HepG2 (cell line): ENCODE data around the gene CBX6. TPM values are rescaled to one million over a fixed set of nuclear protein-coding genes. Genes with fewer than 3 reads are reported as not detected.

Source experiments
- AKAP8 ChIP-seq: sonication (generic); formaldehyde crosslinking; IDR thresholded peaks from 2 replicates; pipeline ENCODE4 v1.5.1; 2020; ENCODE audit warnings: mild to moderate bottlenecking, missing genetic modification reagents
- CAMTA2 ChIP-seq: sonication (generic); formaldehyde crosslinking; IDR thresholded peaks from 2 replicates; pipeline ENCODE4 v1.4.0; 2020; ENCODE audit warnings: mild to moderate bottlenecking, missing genetic modification reagents, borderline replicate concordance
- CEBPB ChIP-seq: IDR thresholded peaks from 2 replicates; pipeline ENCODE4 v1.6.1; 2011; ENCODE audit warnings: low read depth, low read length, improper control_type of control experiment, borderline replicate concordance
- EEA1 ChIP-seq: sonication (generic); formaldehyde crosslinking; IDR thresholded peaks from 2 replicates; pipeline ENCODE4 v1.5.1; 2020; ENCODE audit warnings: mild to moderate bottlenecking, missing genetic modification reagents, borderline replicate concordance
- FOXO1 ChIP-seq: sonication (generic); formaldehyde crosslinking; IDR thresholded peaks from 2 replicates; pipeline ENCODE4 v1.4.0; 2020; ENCODE audit warnings: missing genetic modification reagents
- GATAD2A ChIP-seq: IDR thresholded peaks from 2 replicates; pipeline ENCODE4 v1.6.1; 2016
- HMGA1 ChIP-seq: sonication (generic); formaldehyde crosslinking; conservative IDR thresholded peaks from 2 replicates; pipeline ENCODE4 v1.4.0; 2020; ENCODE audit warnings: missing genetic modification reagents
- MED1 ChIP-seq: sonication (generic); formaldehyde crosslinking; IDR thresholded peaks from 2 replicates; pipeline ENCODE4 v1.4.0; 2020; ENCODE audit warnings: missing genetic modification reagents
- XRCC5 ChIP-seq: fragments of 200-400 bp; formaldehyde crosslinking; optimal IDR thresholded peaks from 2 replicates; pipeline ENCODE3; 2017; ENCODE audit warnings: mild to moderate bottlenecking, low read length
- ZFP1 ChIP-seq: IDR thresholded peaks from 2 replicates; pipeline ENCODE4 v1.6.1; 2016
- ZNF343 ChIP-seq: sonication (generic); formaldehyde crosslinking; IDR thresholded peaks from 2 replicates; pipeline ENCODE4 v1.4.0; 2020; ENCODE audit warnings: mild to moderate bottlenecking, missing genetic modification reagents
- ZNF607 ChIP-seq: sonication (generic); formaldehyde crosslinking; IDR thresholded peaks from 2 replicates; pipeline ENCODE4 v1.5.1; 2020; ENCODE audit warnings: missing genetic modification reagents, mild to moderate bottlenecking, borderline replicate concordance
- ZNF709 ChIP-seq: sonication (generic); formaldehyde crosslinking; IDR thresholded peaks from 2 replicates; pipeline ENCODE4 v1.5.0; 2020; ENCODE audit warnings: mild to moderate bottlenecking, missing genetic modification reagents
- ZNF737 ChIP-seq: sonication (generic); formaldehyde crosslinking; IDR thresholded peaks from 2 replicates; pipeline ENCODE4 v1.5.0; 2020; ENCODE audit warnings: missing genetic modification reagents, mild to moderate bottlenecking, borderline replicate concordance
- ZNF777 ChIP-seq: sonication (generic); formaldehyde crosslinking; IDR thresholded peaks from 2 replicates; pipeline ENCODE4 v1.4.0; 2020; ENCODE audit warnings: missing genetic modification reagents
- ZNF878 ChIP-seq: sonication (generic); formaldehyde crosslinking; IDR thresholded peaks from 2 replicates; pipeline ENCODE4 v1.8.1; 2023; ENCODE audit warnings: mild to moderate bottlenecking, missing genetic modification reagents, moderate library complexity
- polyA plus RNA-seq, 8 experiments: library from polyadenylated mRNA; depleted of rRNA in 3 of 8; stranded (reverse) in 7 of 8; unstranded in 1 of 8; fragments of >200 nt; fragmentation: Illumina TruSeq in 4 of 8; extraction: Trizol in 4 of 8; gene quantifications; 2 replicates each; pipeline versions ENCODE4 v1.2.1 to v1.2.3, GENCODE V29; 2011 to 2016; ENCODE audit warnings: low read depth in 4 of 8, missing spikeins in 1 of 8, mixed read lengths in 1 of 8; ENCODE audit not compliant: insufficient read depth in 1 of 8
- total RNA-seq, 5 experiments: library from RNA; depleted of rRNA; stranded (reverse); fragments of >200 nt; fragmentation: Illumina TruSeq; extraction: Trizol; gene quantifications; 2 replicates each; pipeline ENCODE4 v1.2.3, GENCODE V29; 2016; ENCODE audit warnings: low read depth in 1 of 5
- TF ChIP-seq, protein P1 (sequence below): sonication (generic); formaldehyde crosslinking; IDR thresholded peaks from 2 replicates; pipeline ENCODE4 v1.4.0; 2020; ENCODE audit warnings: missing genetic modification reagents
- TF ChIP-seq, protein P2 (sequence below): IDR thresholded peaks from 2 replicates; pipeline ENCODE4 v1.6.1; 2012; ENCODE audit warnings: low read length, improper control_type of control experiment
- TF ChIP-seq, protein P3 (sequence below): IDR thresholded peaks from 2 replicates; pipeline ENCODE4 v1.6.1; 2016
- TF ChIP-seq, protein P4 (sequence below): sonication (generic); formaldehyde crosslinking; IDR thresholded peaks from 2 replicates; pipeline ENCODE4 v1.4.0; 2020; ENCODE audit warnings: low read depth, mild to moderate bottlenecking, missing genetic modification reagents
- TF ChIP-seq, protein P5 (sequence below): sonication (generic); formaldehyde crosslinking; IDR thresholded peaks from 2 replicates; pipeline ENCODE4 v1.8.1; 2022; ENCODE audit warnings: mild to moderate bottlenecking, missing genetic modification reagents

Gene CBX6
- total and polyA plus RNA-seq, 2 of the 13 experiments (the other 11 are each of a cell fraction or from before 2014, with no cell fraction given), result 1.7 to 6.5 TPM

DNA sequence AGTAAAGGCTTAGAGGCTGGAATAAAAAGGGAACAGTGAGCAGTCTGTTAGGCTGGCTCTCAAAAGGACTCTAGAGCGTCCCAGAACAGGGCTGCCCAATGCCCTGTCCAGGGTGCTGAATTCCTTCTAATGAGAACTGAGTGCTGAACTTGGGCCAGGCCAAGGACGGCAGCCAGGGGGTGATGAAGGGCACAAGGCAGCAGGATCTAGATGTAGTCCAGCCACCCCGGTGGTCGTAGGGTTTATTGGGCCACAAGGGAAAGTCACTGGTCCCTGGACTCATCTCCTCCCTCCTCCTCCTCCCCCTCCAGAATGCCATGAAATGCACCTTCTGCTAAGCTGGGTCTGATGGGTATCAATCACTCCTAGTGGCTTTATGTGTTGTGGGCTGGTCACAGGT lies 47.4 kb downstream of the CBX6 start (continued):
- TF ChIP-seq, protein P1, sequence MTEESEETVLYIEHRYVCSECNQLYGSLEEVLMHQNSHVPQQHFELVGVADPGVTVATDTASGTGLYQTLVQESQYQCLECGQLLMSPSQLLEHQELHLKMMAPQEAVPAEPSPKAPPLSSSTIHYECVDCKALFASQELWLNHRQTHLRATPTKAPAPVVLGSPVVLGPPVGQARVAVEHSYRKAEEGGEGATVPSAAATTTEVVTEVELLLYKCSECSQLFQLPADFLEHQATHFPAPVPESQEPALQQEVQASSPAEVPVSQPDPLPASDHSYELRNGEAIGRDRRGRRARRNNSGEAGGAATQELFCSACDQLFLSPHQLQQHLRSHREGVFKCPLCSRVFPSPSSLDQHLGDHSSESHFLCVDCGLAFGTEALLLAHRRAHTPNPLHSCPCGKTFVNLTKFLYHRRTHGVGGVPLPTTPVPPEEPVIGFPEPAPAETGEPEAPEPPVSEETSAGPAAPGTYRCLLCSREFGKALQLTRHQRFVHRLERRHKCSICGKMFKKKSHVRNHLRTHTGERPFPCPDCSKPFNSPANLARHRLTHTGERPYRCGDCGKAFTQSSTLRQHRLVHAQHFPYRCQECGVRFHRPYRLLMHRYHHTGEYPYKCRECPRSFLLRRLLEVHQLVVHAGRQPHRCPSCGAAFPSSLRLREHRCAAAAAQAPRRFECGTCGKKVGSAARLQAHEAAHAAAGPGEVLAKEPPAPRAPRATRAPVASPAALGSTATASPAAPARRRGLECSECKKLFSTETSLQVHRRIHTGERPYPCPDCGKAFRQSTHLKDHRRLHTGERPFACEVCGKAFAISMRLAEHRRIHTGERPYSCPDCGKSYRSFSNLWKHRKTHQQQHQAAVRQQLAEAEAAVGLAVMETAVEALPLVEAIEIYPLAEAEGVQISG (CRISPR knock-in tag), result peak; percentile 55; the same call in 1 of the 2 replicates
- TF ChIP-seq, protein P2, sequence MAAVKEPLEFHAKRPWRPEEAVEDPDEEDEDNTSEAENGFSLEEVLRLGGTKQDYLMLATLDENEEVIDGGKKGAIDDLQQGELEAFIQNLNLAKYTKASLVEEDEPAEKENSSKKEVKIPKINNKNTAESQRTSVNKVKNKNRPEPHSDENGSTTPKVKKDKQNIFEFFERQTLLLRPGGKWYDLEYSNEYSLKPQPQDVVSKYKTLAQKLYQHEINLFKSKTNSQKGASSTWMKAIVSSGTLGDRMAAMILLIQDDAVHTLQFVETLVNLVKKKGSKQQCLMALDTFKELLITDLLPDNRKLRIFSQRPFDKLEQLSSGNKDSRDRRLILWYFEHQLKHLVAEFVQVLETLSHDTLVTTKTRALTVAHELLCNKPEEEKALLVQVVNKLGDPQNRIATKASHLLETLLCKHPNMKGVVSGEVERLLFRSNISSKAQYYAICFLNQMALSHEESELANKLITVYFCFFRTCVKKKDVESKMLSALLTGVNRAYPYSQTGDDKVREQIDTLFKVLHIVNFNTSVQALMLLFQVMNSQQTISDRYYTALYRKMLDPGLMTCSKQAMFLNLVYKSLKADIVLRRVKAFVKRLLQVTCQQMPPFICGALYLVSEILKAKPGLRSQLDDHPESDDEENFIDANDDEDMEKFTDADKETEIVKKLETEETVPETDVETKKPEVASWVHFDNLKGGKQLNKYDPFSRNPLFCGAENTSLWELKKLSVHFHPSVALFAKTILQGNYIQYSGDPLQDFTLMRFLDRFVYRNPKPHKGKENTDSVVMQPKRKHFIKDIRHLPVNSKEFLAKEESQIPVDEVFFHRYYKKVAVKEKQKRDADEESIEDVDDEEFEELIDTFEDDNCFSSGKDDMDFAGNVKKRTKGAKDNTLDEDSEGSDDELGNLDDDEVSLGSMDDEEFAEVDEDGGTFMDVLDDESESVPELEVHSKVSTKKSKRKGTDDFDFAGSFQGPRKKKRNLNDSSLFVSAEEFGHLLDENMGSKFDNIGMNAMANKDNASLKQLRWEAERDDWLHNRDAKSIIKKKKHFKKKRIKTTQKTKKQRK, result no peak
- TF ChIP-seq GATAD2A (CRISPR knock-in tag) (peak; percentile 43; the same call in 1 of the 2 replicates), ZNF777 (CRISPR knock-in tag) (0 out of 2 replicates have a peak, but pooled peaks have one; percentile 43), ZNF343 (no peak), ZFP1 (peak; percentile 71; the same call in 1 of the 2 replicates), FOXO1 (peak; percentile 35; the same call in 1 of the 2 replicates), MED1 (CRISPR knock-in tag) (peak; percentile 50; the same call in 1 of the 2 replicates), HMGA1 (no peak), ZNF737 (CRISPR knock-in tag) (0 out of 2 replicates have a peak, but pooled peaks have one; percentile 25), XRCC5 (peak; percentile 54), ZNF878 (no peak), CEBPB (no peak), EEA1 (no peak), CAMTA2 (CRISPR knock-in tag) (no peak), ZNF709 (0 out of 2 replicates have a peak, but pooled peaks have one; percentile 46), ZNF607 (peak; percentile 86), AKAP8 (CRISPR knock-in tag) (no peak)
- TF ChIP-seq, protein P3, sequence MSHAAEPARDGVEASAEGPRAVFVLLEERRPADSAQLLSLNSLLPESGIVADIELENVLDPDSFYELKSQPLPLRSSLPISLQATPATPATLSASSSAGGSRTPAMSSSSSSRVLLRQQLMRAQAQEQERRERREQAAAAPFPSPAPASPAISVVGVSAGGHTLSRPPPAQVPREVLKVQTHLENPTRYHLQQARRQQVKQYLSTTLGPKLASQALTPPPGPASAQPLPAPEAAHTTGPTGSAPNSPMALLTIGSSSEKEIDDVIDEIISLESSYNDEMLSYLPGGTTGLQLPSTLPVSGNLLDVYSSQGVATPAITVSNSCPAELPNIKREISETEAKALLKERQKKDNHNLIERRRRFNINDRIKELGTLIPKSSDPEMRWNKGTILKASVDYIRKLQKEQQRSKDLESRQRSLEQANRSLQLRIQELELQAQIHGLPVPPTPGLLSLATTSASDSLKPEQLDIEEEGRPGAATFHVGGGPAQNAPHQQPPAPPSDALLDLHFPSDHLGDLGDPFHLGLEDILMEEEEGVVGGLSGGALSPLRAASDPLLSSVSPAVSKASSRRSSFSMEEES (CRISPR knock-in tag), result peak; percentile 80
- TF ChIP-seq, protein P4, sequence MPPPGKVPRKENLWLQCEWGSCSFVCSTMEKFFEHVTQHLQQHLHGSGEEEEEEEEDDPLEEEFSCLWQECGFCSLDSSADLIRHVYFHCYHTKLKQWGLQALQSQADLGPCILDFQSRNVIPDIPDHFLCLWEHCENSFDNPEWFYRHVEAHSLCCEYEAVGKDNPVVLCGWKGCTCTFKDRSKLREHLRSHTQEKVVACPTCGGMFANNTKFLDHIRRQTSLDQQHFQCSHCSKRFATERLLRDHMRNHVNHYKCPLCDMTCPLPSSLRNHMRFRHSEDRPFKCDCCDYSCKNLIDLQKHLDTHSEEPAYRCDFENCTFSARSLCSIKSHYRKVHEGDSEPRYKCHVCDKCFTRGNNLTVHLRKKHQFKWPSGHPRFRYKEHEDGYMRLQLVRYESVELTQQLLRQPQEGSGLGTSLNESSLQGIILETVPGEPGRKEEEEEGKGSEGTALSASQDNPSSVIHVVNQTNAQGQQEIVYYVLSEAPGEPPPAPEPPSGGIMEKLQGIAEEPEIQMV (CRISPR knock-in tag), result 0 out of 2 replicates have a peak, but pooled peaks have one; percentile 47
- TF ChIP-seq, protein P5, sequence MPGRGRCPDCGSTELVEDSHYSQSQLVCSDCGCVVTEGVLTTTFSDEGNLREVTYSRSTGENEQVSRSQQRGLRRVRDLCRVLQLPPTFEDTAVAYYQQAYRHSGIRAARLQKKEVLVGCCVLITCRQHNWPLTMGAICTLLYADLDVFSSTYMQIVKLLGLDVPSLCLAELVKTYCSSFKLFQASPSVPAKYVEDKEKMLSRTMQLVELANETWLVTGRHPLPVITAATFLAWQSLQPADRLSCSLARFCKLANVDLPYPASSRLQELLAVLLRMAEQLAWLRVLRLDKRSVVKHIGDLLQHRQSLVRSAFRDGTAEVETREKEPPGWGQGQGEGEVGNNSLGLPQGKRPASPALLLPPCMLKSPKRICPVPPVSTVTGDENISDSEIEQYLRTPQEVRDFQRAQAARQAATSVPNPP (CRISPR knock-in tag), result no peak
